ENCODE results near the gene MAGI1.
"Not testable (repeated sequence)": the region's sequence is repeated elsewhere in the genome, so short reads cannot be mapped to it uniquely, and the experiment has no call there.

MAGI1 gene

DNA sequence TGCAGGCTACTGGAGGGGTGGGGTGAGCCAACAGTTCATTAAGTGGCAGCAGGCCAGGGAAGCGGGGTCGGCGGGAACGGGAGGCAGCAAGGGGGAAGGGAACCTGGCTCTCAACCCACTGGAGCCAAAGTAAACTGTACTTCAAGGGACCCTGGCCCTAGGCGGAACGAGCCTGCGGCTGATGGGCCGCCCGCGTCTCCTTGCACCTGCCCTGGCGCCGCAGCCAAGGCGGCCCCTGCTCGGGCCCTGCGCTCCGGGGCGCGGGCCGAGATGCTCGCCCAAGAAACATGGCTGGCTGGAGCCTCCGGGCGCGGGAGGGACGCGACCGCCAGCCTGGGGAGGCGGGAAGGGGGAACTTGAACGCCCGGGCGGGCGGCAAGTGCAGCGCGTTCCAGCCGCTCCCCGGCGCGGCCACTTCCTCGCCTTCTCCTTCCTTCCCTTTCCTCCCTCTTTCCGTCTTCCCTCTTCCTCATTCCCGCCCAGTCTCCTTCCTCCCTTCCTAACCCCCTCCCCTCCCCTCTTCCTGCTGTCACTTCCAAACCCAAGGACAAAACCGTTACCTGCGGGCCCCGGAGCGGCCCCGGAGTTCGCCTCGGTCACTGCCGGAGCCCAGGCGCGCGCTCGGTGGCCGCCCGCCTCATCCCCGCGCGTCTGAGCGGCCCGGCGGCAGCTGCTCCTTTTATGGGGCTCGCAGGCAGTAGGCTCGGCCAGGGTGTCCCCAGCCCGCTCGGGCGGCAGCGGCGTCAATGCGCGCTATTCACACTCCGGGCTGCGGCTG lies 489.7 kb downstream of the MAGI1 start:
- DNase-seq = no peak

DNA sequence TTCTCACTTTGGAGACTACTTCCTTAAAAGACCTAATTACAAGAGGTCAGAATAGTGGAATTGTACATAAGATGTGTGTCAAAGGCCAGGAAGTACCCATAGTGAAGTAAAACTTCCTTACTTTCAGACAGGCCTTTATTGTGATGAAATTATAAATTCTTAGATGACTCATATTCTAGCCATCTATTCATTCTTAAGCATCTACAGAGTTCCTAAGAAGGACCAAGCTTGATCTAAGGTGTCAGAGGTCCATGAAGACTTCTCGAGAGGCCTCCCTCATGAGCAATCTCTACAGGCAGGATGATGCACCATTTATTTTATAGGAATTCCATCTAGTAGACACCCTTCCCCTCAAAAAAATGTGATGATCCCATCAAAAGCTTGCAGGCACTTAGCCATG lies 493.3 kb downstream of the MAGI1 start:
- peak; percentile 51 for DNase-seq

DNA sequence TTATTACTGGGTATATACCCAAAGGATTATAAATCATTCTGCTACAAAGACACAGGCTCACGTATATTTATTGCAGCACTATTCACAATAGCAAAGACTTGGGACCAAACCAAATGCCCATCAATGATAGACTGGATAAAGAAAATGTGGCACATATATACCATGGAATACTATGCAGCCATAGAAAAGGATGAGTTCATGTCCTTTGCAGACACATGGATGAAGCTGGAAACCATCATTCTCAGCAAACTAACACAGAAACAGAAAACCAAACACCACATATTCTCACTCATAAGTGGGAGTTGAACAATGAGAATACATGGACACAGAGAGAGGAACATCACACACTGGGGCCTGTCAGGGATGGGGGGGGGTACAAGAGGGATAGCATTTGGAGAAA lies 495.3 kb downstream of the MAGI1 start:
- not testable (repeated sequence) for DNase-seq

DNA sequence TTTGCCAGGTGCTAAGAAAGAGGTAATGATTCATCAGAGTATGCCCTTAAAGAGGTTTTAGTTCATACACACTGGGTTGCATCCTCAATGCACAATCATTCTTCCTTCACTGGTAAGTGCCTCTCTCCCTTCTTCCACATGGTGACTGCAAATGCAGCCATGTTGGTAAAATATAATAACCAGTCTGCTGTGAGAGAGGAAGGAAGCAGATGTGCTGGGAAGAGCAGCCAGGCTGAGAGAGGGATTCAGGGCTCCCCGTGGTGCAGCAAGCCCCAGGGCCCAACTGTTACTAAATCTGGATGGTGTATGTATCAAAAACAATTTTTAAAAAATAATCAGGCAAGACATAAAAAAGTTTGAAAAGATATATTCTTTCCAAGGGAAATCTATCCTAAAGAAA lies 498.1 kb downstream of the MAGI1 start:
- no peak for DNase-seq

DNA sequence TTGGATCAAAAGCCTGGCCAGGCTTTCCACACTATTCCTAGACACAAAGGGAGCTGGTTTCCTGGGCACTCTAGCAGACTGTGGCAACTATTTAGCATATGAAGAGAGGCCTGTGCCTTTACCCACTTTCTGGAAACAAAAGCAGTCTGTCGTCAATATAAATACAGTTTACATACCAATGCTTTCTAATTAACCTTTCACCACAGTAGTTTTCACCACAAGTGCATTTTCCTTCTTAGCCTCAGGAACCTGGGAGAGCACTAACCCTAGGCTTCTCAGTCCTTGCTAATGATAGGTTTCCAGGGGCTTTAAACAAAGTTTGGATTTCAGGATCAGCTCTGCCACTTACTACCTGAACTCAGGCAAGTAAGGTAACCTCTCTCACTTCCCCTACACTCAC lies 499.1 kb downstream of the MAGI1 start:
- no peak for DNase-seq

DNA sequence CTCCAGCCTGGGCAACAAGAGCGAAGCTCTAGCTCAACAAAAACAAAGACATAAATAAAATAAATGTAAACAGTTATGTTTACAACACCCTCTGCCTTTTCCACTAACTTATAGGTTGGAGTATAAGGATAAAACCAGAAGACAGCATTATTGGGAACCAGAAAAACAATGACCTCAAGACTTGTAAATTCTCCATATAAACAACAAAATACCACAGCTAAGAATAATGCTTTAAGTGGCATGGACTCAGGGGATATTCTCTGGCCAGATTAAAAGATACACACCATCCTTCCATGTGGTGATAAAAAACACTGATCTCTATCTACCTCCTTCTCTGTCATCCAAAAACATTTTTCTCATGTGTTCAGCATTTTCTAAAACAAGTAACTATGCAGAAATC lies 500.6 kb downstream of the MAGI1 start:
- DNase-seq = no peak

DNA sequence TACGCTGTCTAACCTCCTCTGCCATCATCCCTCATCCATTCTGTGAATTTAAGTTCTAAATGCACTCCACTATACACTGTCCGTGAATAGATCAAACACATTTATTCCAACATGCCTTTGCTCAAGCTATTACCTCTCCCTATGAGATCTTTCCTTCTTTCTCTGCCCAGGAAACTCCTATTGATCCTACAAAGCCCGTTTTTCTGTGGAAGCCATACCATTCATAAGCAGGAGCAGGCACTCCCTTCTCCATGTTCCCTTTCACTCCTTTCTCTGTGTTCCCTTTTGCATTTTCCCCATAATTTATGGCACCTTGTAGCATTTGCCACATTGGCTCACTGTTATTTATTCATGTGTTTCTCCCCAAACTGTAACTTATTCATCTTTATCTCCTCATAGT lies 501.6 kb downstream of the MAGI1 start:
- DNase-seq = no peak

DNA sequence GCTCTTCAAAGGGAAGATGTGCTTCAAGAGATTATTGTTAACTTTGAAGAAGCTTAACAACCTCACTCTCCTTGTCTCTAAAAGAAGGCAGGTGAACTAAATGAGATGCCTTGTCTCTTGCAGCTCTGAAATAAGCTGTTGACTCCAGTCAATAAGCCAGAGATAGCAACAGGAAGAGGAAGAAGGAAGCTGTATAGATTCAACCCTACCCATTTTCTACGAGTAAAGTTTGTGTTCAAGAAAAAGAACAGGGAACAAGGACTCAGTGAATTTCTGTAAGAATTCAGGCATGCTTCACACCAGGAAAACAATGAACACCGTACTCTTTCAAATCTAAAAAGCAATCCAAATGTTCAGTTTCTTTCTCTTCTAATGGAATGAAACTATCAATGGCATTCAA lies 503.5 kb downstream of the MAGI1 start:
- DNase-seq = no peak

DNA sequence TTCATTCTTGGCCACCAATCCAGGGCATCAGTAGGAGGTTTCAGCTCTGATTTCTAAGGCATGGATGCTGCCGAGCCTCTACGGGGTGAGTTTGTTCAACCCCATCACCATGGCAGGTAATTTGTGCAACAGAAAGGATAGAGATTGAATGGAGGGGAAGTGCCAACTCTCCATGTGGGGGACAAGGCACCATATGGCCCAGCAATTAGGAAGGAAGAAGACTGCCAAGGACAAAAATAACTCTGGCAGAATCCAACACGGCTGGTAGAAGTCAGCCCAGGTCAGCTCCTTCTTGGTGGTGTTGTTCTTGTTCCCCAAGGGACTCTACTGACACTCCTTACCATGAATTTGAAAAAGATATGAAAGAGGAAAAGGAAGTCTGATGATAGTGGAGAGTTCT lies 503.9 kb downstream of the MAGI1 start:
- no peak for DNase-seq

DNA sequence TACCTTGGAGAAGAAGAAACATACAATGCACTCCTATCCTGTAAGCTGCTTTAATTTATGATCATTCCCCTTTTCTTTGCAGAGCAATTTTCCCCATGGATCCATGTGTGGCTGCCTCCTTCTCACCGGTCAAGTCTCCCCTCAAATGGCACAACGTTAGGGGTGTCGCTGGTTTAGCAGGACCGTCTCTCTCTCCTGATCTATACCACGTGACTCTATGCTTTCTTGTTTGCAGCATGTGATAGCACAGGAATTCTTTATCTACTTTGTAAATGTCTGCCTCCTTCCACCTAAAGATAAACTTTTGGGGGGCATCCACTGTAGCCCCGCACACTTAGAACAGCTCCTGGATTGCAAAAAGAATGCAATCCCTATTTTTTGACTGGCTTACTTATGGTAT lies 506.0 kb downstream of the MAGI1 start:
- DNase-seq = no peak

DNA sequence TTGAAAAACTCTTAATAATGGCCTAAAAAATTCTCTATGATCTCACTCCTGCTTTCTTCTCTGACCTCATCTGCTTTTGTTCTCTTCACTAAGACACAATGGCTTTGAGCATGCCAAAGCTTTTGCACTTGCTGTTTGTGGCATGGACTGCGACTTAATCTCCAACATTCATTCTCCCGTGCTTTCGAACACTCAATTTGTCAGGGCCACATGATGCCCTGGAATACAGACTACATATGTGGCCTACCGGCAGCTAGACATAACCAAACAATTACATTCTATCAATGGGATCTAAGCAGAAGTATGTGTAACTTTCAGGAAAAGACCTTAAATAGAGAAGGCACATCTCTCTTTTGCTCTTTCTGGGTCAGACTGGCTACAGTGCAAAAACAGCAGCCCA lies 506.5 kb downstream of the MAGI1 start:
- no peak for DNase-seq

DNA sequence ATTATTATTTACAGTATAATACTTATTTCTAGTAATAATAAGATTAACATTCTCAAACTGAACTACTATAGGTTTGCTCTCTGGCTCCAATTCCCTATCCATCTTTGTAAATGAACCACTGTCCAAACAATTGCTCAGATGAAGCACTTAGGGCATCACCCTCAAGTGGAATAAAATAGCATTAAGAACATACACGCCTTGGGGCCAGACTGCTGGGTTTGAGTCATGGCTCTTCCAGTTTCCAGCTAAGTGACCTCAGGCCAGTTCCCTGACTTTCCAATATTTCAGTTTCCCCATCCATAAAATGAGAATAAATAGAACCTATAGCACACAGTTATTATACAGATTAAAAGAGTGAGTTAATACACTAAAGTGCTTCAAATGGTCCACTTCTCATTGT lies 507.2 kb downstream of the MAGI1 start:
- DNase-seq = no peak

DNA sequence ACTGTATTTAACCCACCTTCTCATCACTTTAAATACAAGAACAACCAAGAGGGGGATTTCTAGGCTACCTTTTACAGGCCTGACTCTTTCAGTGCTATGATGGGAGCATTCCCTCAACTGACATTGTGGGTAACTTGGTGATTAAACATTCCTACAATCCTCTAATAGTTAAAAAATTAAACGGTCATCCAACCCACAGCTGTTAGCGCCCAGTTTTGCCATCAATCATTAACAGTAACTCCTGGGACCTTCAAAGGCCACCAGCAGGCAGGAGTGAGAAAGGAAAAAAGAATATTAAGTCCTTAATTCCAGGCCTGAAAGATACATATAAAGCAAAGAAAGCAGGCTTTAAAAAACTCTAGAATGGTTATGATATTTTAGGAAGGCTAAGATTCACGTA lies 512.1 kb downstream of the MAGI1 start:
- DNase-seq = no peak

DNA sequence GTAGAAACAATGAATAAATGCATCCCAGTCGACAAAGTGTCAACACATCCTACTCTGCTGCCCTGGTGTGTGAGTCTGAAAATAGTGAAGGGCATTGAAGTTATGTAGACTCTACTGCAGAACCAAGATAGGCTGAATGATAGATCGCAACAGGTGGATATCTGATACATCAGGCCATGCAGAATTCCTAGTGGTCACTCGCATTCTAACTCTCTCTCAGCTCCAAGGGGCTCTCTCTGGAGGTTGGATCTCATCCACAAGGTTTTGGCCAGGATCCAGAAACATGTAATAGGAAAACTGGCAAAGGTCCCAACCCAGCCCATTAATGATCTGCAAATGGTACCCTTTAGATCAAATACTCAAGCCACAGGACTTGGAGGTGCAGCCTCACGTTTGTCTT lies 514.1 kb downstream of the MAGI1 start:
- DNase-seq = no peak

DNA sequence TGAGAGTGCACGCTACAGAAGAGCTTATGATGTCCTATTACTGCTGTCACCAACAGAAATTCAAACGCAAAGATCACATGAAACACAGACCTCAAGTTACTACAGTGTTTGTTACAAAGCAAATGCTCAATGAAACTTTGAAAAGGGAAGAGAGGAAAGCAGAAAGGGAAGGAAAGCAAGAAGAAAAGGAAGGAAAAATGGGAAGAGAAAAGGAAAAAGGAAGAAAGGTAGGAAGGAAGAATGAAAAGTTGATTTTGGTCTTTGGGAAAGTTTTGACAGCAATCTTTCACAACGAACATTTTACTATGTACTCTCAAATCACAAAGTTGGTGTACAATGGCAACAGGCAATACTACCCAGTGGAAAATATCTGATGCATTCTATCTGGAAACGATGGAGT lies 514.8 kb downstream of the MAGI1 start:
- DNase-seq = no peak

DNA sequence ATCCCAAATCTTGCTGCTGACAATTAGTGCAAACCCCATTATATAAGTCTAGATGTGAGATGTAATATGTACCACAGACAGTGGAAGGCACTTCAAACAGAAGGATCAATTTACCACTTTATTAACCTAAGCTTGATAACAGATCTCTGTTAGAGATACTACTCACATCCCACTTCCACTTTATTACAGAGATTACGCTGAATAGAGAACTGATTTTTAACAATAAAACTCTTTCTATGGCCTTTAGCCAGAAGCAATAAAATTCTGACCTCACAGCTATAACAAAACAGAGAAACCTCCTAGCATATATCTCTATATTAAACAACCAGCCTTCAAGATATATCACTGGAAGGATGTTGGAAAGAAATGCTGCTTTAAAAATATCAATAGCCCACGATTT lies 517.7 kb downstream of the MAGI1 start:
- no peak for DNase-seq

DNA sequence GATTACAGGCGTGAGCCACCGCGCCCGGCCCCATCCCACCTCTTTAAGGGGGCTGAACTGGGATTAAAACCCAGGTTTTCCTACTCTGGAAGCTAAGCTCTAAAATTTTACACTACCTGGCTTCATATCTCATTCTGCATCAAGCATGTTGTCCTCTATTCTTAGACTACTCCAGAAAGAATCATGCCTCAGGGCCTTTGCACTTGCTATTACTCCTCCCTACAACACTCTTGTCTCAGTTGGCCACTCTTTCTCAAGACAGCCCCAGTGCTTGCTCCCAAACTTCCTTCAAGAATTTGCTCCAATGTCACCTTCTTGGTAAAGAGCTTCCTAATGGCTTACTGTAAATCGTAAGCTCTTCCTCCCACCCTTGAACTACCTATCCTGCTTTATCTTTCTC lies 521.7 kb downstream of the MAGI1 start:
- DNase-seq = no peak

DNA sequence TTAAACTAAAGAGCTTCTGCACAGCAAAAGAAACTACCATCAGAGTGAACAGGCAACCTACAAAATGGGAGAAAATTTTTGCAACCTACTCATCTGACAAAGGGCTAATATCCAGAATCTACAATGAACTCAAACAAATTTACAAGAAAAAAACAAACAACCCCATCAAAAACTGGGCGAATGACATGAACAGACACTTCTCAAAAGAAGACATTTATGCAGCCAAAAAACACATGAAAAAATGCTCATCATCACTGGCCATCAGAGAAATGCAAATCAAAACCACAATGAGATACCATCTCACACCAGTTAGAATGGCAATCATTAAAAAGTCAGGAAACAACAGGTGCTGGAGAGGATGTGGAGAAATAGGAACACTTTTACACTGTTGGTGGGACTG lies 524.4 kb downstream of the MAGI1 start:
- not testable (repeated sequence) for DNase-seq

DNA sequence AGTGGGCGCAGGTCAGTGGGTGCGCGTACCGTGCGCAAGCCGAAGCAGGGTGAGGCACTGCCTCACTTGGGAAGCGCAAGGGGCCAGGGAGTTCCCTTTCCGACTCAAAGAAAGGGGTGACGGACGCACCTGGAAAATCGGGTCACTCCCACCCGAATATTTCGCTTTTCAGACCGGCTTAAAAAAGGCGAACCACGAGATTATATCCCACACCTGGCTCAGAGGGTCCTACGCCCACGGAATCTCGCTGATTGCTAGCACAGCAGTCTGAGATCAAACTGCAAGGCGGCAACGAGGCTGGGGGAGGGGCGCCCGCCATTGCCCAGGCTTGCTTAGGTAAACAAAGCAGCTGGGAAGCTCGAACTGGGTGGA lies 529.3 kb downstream of the MAGI1 start:
- not testable (repeated sequence) for DNase-seq

DNA sequence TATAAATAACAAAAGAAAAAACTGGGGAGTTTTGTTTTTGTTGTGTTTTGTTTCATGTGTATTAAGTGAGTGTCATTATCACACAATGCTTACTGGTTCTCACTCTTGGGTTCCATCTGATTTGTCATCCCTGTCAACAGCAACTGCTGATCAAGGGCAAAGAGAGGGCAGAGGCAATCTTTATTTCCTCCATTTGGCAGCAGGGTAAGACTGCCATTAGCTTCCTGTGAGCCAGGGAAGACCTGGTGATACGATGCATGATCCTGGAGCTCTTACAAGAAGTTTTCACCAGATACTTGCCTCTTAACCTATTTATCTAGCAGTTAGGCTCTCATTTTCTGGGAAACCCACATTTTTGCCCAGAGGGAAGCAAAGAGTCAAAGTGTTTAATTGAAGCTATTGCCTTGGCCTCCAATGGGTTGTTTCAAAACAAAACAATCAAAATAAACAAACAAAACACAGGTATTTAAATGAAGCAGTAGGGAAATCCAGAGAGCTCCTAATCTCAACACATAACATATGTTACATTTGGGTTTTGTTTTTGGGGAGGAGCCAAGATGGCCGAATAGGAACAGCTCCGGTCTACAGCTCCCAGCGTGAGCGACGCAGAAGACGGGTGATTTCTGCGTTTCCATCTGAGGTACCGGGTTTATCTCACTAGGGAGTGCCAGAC lies 529.8 kb downstream of the MAGI1 start:
- no peak for DNase-seq

DNA sequence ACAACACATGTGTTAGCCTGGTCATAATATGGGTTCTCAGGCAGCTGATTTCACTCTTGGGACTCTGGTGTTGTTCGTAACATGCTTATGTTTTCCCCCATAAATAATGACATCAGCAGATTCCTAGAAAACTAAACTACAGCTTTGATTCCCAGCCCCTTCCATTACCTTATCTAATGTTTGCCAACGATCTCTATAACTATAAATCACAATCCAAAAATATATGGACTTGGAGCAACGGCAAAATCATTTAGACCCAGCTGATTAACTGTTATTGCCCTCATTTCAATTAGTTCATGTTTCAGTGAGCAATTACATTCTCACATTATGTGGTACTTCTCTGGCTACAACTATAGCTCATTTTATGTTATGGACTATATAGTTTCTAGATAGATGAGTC lies 531.3 kb downstream of the MAGI1 start:
- no peak for DNase-seq

DNA sequence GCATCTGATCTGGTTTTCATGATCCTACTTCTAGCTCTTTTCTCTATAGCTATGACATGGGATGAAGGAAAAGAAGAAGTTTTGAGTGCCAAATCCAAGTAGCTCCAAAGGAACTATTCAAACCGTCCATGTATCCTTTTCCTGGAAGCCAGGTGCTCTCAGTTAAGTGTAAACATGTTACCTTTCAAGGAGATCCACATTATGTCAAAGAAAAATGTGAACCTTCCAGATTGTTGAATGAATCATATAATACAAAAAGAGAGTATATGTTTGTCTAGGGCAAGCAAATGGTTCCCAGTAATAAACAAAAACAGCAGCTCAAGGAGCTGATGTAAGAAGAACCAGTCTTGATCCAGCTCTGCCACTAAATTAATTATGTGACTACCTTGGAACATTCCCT lies 534.9 kb downstream of the MAGI1 start:
- DNase-seq = no peak

DNA sequence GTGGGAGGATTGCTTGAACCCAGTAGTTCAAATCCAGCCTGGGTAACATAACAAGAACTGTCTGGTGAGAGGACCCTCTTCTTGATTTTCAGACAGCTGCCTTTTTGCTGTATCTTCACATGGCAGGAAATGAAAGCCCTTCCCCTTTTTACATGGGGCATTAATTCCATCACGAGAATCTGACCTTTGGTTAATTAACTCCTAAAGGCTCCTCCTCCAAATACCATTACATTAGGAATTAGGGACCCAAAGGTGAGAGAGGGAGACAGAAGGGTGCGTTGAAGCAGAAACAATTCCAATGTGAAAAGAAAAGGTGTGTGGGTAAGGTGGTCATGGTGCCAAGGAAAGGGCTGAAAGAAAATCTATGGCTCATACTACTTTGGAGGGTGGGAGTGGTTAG lies 536.2 kb downstream of the MAGI1 start:
- DNase-seq = no peak

DNA sequence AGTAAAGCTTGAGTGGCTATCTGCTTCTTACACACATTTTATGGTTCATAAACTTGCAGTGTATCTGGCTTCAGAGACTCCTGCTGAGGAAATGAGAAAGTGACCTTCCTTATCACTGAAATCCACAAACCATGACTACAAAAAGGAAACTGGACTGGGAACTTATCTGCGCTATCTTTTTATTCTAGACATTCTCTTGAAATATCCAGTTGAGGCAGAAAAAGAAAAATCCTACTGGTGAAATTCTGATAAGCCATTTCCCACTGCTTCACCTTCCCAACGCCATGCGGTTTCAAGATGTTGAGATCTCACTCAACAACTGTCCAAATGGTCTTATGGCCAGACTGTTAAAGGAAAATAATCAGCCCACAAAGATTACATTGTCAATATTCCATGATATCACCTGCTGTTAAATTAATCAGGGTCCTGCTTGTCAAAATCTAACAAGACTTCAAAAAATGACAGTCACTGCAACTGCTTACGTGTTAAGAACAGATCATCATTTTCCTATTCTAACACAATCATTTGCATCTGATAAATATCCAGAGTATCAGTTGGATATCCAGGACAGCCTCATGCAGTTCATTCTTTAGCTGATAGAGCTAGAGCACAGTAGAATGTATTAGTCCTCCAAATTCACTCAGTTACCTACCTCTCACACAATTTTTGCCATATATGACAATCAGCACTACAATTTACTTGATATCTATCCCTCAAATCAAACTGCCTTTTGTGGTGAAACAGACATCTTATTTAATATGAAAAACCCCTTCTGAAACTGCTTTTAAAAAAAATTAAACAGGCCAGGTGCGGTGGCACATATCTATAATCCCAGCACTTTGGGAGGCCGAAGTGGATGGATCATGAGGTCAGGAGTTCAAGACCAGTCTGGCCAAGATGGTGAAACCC lies 538.1 kb downstream of the MAGI1 start:
- DNase-seq = no peak
